Breast epithelium (tissue), 3 donors: Measurements from ENCODE around the gene LRGUK.

Experiments
- POLR2A ChIP-seq: fragments of 450-650 bp; IDR thresholded peaks from one replicate; pipeline ENCODE4 v1.6.1; 2016; ENCODE audit warnings: antibody characterized with exemption, mild to moderate bottlenecking, moderate library complexity
- TF ChIP-seq, protein P1 (sequence below), 3 donors: fragments of 450-650 bp; IDR thresholded peaks; one replicate each; pipeline ENCODE4 v1.5.1; 2016 to 2017; ENCODE audit warnings: antibody characterized with exemption in 3 of 3, mild to moderate bottlenecking in 3 of 3, moderate library complexity in 3 of 3

DNA sequence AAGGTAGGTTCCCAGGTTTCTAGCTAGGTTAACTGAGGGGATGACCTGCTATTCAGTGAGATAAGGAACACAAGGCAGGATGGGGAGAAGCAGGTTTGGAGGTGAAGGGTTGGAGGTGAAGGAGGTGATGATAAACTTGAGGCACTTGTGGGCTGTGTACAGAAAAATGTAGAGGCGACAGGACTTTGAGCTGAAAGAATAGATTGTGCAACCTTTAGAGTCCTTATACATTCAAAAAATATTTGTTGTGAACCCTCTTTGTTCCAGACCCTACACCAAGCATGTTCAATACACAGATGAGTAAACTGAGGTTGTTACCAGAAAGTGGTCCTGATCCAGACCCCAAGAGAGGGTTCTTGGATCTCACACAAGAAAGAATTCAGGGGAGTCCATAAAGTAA, 45.4 kb upstream of the LRGUK start:
- TF ChIP-seq, protein P1, sequence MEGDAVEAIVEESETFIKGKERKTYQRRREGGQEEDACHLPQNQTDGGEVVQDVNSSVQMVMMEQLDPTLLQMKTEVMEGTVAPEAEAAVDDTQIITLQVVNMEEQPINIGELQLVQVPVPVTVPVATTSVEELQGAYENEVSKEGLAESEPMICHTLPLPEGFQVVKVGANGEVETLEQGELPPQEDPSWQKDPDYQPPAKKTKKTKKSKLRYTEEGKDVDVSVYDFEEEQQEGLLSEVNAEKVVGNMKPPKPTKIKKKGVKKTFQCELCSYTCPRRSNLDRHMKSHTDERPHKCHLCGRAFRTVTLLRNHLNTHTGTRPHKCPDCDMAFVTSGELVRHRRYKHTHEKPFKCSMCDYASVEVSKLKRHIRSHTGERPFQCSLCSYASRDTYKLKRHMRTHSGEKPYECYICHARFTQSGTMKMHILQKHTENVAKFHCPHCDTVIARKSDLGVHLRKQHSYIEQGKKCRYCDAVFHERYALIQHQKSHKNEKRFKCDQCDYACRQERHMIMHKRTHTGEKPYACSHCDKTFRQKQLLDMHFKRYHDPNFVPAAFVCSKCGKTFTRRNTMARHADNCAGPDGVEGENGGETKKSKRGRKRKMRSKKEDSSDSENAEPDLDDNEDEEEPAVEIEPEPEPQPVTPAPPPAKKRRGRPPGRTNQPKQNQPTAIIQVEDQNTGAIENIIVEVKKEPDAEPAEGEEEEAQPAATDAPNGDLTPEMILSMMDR (IDR thresholded peaks at IDR 0.05), result no peak
- TF ChIP-seq POLR2A, result no peak
